MM.1S (cell line): ENCODE results near the gene SEC61A1.

Experiments
- DNase-seq: peaks from one replicate; pipeline ENCODE4 v3.0.0-alpha.2; 2015
- H2AFZ ChIP-seq: fragments of 300-600 bp; sonication (generic); 2 replicates; pipeline ENCODE4 v1.6.0; 2016; ENCODE audit warnings: antibody characterized with exemption, low read length
- H3F3A ChIP-seq: fragments of 300-600 bp; sonication (generic); 2 replicates; pipeline ENCODE4 v1.6.1; 2016; ENCODE audit warnings: mild to moderate bottlenecking, antibody characterized with exemption, low read length, moderate library complexity, mixed read lengths; ENCODE audit not compliant: insufficient read depth
- H3K27ac ChIP-seq: fragments of 300-600 bp; sonication (generic); 2 replicates; pipeline ENCODE4 v1.5.1; 2016; ENCODE audit warnings: mild to moderate bottlenecking, low read length
- H3K27me3 ChIP-seq: fragments of 300-600 bp; sonication (generic); replicated peaks from 2 replicates; pipeline ENCODE4 v1.6.0; 2016; ENCODE audit warnings: low read length; ENCODE audit not compliant: insufficient read depth
- H3K36me3 ChIP-seq: fragments of 300-600 bp; sonication (generic); replicated peaks from 2 replicates; pipeline ENCODE4 v1.6.1; 2016; ENCODE audit warnings: mild to moderate bottlenecking, low read length, mixed read lengths; ENCODE audit not compliant: insufficient read depth
- H3K4me1 ChIP-seq: fragments of 300-600 bp; sonication (generic); 2 replicates; pipeline ENCODE4 v1.6.1; 2016; ENCODE audit warnings: low read length, mixed read lengths
- H3K4me2 ChIP-seq: fragments of 300-600 bp; sonication (generic); 2 replicates; pipeline ENCODE4 v1.6.0; 2016; ENCODE audit warnings: low read depth, low read length
- H3K4me3 ChIP-seq: fragments of 300-600 bp; sonication (generic); 2 replicates; pipeline ENCODE4 v1.5.1; 2016; ENCODE audit warnings: low read length, mixed read lengths
- H3K79me2 ChIP-seq: fragments of 300-600 bp; sonication (generic); 2 replicates; pipeline ENCODE4 v1.6.1; 2016; ENCODE audit warnings: mixed run types, low read length, mixed read lengths
- H3K9ac ChIP-seq: fragments of 300-600 bp; sonication (generic); 2 replicates; pipeline ENCODE4 v1.6.1; 2016; ENCODE audit warnings: low read length, mixed read lengths
- H3K9me2 ChIP-seq: fragments of 300-600 bp; sonication (generic); replicated peaks from 2 replicates; pipeline ENCODE4 v1.6.1; 2016; ENCODE audit warnings: mild to moderate bottlenecking, low read length, mixed read lengths; ENCODE audit not compliant: insufficient read depth
- H3K9me3 ChIP-seq: fragments of 300-600 bp; sonication (generic); replicated peaks from 2 replicates; pipeline ENCODE4 v1.6.1; 2016; ENCODE audit warnings: mild to moderate bottlenecking, low read length, mixed read lengths; ENCODE audit not compliant: insufficient read depth
- H4K20me1 ChIP-seq: fragments of 300-600 bp; sonication (generic); 2 replicates; pipeline ENCODE4 v1.6.1; 2016; ENCODE audit warnings: mild to moderate bottlenecking, low read length, moderate library complexity, mixed read lengths; ENCODE audit not compliant: insufficient read depth
- EZH2 ChIP-seq: fragments of 300-600 bp; sonication (generic); optimal IDR thresholded peaks from 2 replicates; pipeline ENCODE3; 2017; ENCODE audit warnings: low read depth, mild to moderate bottlenecking, antibody characterized with exemption, low read length, mixed read lengths
- EZH2phosphoT487 ChIP-seq: fragments of 300-600 bp; sonication (generic); IDR thresholded peaks from 2 replicates; pipeline ENCODE4 v1.6.1; 2018; ENCODE audit warnings: antibody characterized with exemption, low read length
- TF ChIP-seq, protein P1 (sequence below): fragments of 300-600 bp; sonication (generic); IDR thresholded peaks from 2 replicates; pipeline ENCODE4 v1.5.1; 2016; ENCODE audit warnings: antibody characterized with exemption, low read length, mixed read lengths

Gene SEC61A1

DNA sequence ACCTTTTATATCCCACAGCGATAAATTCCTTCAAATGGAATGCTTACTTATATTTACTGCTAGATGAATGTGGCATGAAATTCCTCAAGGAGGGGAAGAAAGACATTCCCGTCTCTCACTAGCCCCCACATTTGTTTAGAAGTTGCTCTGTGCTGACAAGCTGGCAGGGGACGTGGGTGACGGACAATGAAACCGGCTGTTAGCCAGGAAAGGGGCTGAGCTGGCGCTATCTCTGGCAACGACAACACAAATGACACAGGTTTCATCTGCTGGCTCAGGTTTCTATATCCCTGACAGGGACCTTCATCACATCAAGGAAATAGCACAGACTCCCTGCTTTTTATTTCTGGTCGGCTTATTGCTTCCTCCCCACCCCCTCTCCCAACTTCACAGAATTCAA is 55.6 kb downstream of the SEC61A1 start:
- no peaks in the 10 kb centered on the region for H4K20me1 ChIP-seq
- H3K9me3 ChIP-seq: no peaks in the 10 kb centered on the region
- peaks cover 16% of the 10 kb centered on the region; the same call in 1 of the 2 replicates for H3K36me3 ChIP-seq
- H3K4me3 ChIP-seq: no peak overlapping the region
- no peak overlapping the region for H2AFZ ChIP-seq
- DNase-seq: no peak
- no peaks in the 10 kb centered on the region; the same call in 1 of the 2 replicates for H3F3A ChIP-seq
- H3K27me3 ChIP-seq: no peaks in the 10 kb centered on the region
- no peak overlapping the region for H3K27ac ChIP-seq
- H3K9ac ChIP-seq: no peak overlapping the region
- peaks cover 36% of the 10 kb centered on the region for H3K79me2 ChIP-seq
- H3K9me2 ChIP-seq: no peaks in the 10 kb centered on the region
- no peak for TF ChIP-seq EZH2phosphoT487
- TF ChIP-seq EZH2: no peak
- TF ChIP-seq, protein P1, sequence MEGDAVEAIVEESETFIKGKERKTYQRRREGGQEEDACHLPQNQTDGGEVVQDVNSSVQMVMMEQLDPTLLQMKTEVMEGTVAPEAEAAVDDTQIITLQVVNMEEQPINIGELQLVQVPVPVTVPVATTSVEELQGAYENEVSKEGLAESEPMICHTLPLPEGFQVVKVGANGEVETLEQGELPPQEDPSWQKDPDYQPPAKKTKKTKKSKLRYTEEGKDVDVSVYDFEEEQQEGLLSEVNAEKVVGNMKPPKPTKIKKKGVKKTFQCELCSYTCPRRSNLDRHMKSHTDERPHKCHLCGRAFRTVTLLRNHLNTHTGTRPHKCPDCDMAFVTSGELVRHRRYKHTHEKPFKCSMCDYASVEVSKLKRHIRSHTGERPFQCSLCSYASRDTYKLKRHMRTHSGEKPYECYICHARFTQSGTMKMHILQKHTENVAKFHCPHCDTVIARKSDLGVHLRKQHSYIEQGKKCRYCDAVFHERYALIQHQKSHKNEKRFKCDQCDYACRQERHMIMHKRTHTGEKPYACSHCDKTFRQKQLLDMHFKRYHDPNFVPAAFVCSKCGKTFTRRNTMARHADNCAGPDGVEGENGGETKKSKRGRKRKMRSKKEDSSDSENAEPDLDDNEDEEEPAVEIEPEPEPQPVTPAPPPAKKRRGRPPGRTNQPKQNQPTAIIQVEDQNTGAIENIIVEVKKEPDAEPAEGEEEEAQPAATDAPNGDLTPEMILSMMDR: no peak
- no peaks in the 10 kb centered on the region for H3K4me1 ChIP-seq
- no peak overlapping the region for H3K4me2 ChIP-seq

- Histone ChIP-seq H3K9me3 (no peaks in the 10 kb centered on the region), H3K4me3 (no peak overlapping the region), H3K27ac (no peak overlapping the region), H2AFZ (no peak overlapping the region), H3K4me1 (peaks cover 20% of the 10 kb centered on the region), H3K4me2 (no peak overlapping the region), H3K79me2 (peaks cover 63% of the 10 kb centered on the region), H3K27me3 (no peaks in the 10 kb centered on the region), H3K9me2 (no peaks in the 10 kb centered on the region), H3F3A (peaks cover 24% of the 10 kb centered on the region), H4K20me1 (no peaks in the 10 kb centered on the region), H3K36me3 (peaks cover 20% of the 10 kb centered on the region; the same call in 1 of the 2 replicates), H3K9ac (no peak overlapping the region)
- TF ChIP-seq EZH2 (no peak), EZH2phosphoT487 (no peak)
- TF ChIP-seq, protein P1: no peak
- DNase-seq: no peak
Observed at GRCh38 chr3:128111147-128111546, 58.9 kb downstream of the SEC61A1 start.

GRCh38 chr3:128112357-128112968 is 60.2 kb downstream of the SEC61A1 start:
- Histone ChIP-seq H3K27ac (no peak overlapping the region), H3K79me2 (peaks cover 62% of the 10 kb centered on the region)

More at GRCh38 chr3:128112357-128112968, 60.2 kb downstream of the SEC61A1 start:
- Histone ChIP-seq H3K9ac (no peak overlapping the region), H3K27me3 (no peaks in the 10 kb centered on the region), H3K9me2 (no peaks in the 10 kb centered on the region), H3K36me3 (peaks cover 17% of the 10 kb centered on the region; the same call in 1 of the 2 replicates), H4K20me1 (no peaks in the 10 kb centered on the region), H2AFZ (no peak overlapping the region), H3K4me1 (peaks cover 20% of the 10 kb centered on the region), H3K9me3 (no peaks in the 10 kb centered on the region), H3K4me2 (no peak overlapping the region), H3F3A (peaks cover 24% of the 10 kb centered on the region), H3K4me3 (no peak overlapping the region)
- DNase-seq: no peak
- TF ChIP-seq EZH2phosphoT487 (no peak), EZH2 (no peak)
- TF ChIP-seq, protein P1: no peak
